ENCODE results near the gene NACC2.

Gene NACC2

GRCh38 chr9:135998410-135999071 lies 96.5 kb downstream of the NACC2 start:
- Histone ChIP-seq H3K79me2 (ENCODE audit: insufficient read depth, low read length) (no peaks in the 10 kb centered on the region), H2AFZ (ENCODE audit: low read length) (no peak overlapping the region), H3K4me1 (ENCODE audit: insufficient read depth, low read length, poor library complexity, severe bottlenecking) (peaks cover 13% of the 10 kb centered on the region), H3K27me3 (ENCODE audit: insufficient read depth, low read length, poor library complexity, severe bottlenecking) (no peaks in the 10 kb centered on the region), H3F3A (ENCODE audit: low read depth) (no peaks in the 10 kb centered on the region), H3K4me3 (ENCODE audit: low read length, poor library complexity, severe bottlenecking) (no peak overlapping the region), H3K9me2 (replicated peaks; ENCODE audit: low read depth, low read length) (no peaks in the 10 kb centered on the region), H3K36me3 (ENCODE audit: insufficient read depth, low read length) (no peaks in the 10 kb centered on the region), H3K9me3 (ENCODE audit: insufficient read depth, low read depth, low read length) (no peaks in the 10 kb centered on the region), H4K20me1 (ENCODE audit: insufficient read depth, low read length, poor library complexity, severe bottlenecking) (no peaks in the 10 kb centered on the region), H3K9ac (ENCODE audit: low read depth, low read length, poor library complexity, severe bottlenecking) (no peak overlapping the region), H3K4me2 (ENCODE audit: low read depth, low read length, poor library complexity, severe bottlenecking) (no peak overlapping the region)
- TF ChIP-seq EZH2phosphoT487 (IDR thresholded peaks at IDR 0.05; ENCODE audit: borderline replicate concordance) (no peak), CTCF (conservative IDR thresholded peaks at IDR 0.05; ENCODE audit: low read length) (no peak)

- Histone ChIP-seq H2AFZ (ENCODE audit: low read length) (no peak overlapping the region), H3K79me2 (ENCODE audit: insufficient read depth, low read length) (no peaks in the 10 kb centered on the region), H3K4me2 (ENCODE audit: low read depth, low read length, poor library complexity, severe bottlenecking) (no peak overlapping the region), H3K9ac (ENCODE audit: low read depth, low read length, poor library complexity, severe bottlenecking) (no peak overlapping the region), H4K20me1 (ENCODE audit: insufficient read depth, low read length, poor library complexity, severe bottlenecking) (no peaks in the 10 kb centered on the region), H3K9me3 (ENCODE audit: insufficient read depth, low read depth, low read length) (no peaks in the 10 kb centered on the region), H3K4me3 (ENCODE audit: low read length, poor library complexity, severe bottlenecking) (no peak overlapping the region), H3K4me1 (ENCODE audit: insufficient read depth, low read length, poor library complexity, severe bottlenecking) (peaks cover 18% of the 10 kb centered on the region), H3F3A (ENCODE audit: low read depth) (no peaks in the 10 kb centered on the region), H3K36me3 (ENCODE audit: insufficient read depth, low read length) (no peaks in the 10 kb centered on the region), H3K27me3 (ENCODE audit: insufficient read depth, low read length, poor library complexity, severe bottlenecking) (no peaks in the 10 kb centered on the region), H3K9me2 (replicated peaks; ENCODE audit: low read depth, low read length) (no peaks in the 10 kb centered on the region)
- TF ChIP-seq EZH2phosphoT487 (IDR thresholded peaks at IDR 0.05; ENCODE audit: borderline replicate concordance), result no peak
- TF ChIP-seq CTCF (conservative IDR thresholded peaks at IDR 0.05; ENCODE audit: low read length), result no peak
These were observed 97.1 kb downstream of the NACC2 start for GRCh38 chr9:135998016-135998380.

GRCh38 chr9:135997090-135998015 lies 97.7 kb downstream of the NACC2 start:
- H3K9me3 ChIP-seq (ENCODE audit: insufficient read depth, low read depth, low read length), result no peaks in the 10 kb centered on the region
- H3K4me2 ChIP-seq (ENCODE audit: low read depth, low read length, poor library complexity, severe bottlenecking), result no peak overlapping the region
- no peak overlapping the region for H2AFZ ChIP-seq (ENCODE audit: low read length)
- no peaks in the 10 kb centered on the region for H3K79me2 ChIP-seq (ENCODE audit: insufficient read depth, low read length)
- no peaks in the 10 kb centered on the region for H3K9me2 ChIP-seq (replicated peaks; ENCODE audit: low read depth, low read length)
- no peaks in the 10 kb centered on the region for H4K20me1 ChIP-seq (ENCODE audit: insufficient read depth, low read length, poor library complexity, severe bottlenecking)
- no peak overlapping the region for H3K9ac ChIP-seq (ENCODE audit: low read depth, low read length, poor library complexity, severe bottlenecking)
- H3K36me3 ChIP-seq (ENCODE audit: insufficient read depth, low read length), result no peaks in the 10 kb centered on the region
- H3F3A ChIP-seq (ENCODE audit: low read depth), result no peaks in the 10 kb centered on the region
- peaks cover 25% of the 10 kb centered on the region for H3K4me1 ChIP-seq (ENCODE audit: insufficient read depth, low read length, poor library complexity, severe bottlenecking)
- no peak overlapping the region for H3K4me3 ChIP-seq (ENCODE audit: low read length, poor library complexity, severe bottlenecking)
- H3K27me3 ChIP-seq (ENCODE audit: insufficient read depth, low read length, poor library complexity, severe bottlenecking), result no peaks in the 10 kb centered on the region
- no peak for TF ChIP-seq EZH2phosphoT487 (IDR thresholded peaks at IDR 0.05; ENCODE audit: borderline replicate concordance)
- TF ChIP-seq CTCF (conservative IDR thresholded peaks at IDR 0.05; ENCODE audit: low read length), result no peak
